CD14-positive monocyte (primary cell): ENCODE data around the gene KIAA0232. TPM values are rescaled to one million over a fixed set of nuclear protein-coding genes. Genes with fewer than 3 reads are reported as not detected.

Experiments used
- DNase-seq, 3 donors: peaks; one replicate each; pipeline ENCODE4 v3.0.0-alpha.2; 2011 to 2022
- H2AFZ ChIP-seq: 2 replicates; pipeline ENCODE4 v1.6.0; 2012; ENCODE audit warnings: mild to moderate bottlenecking, low read depth, low read length, inconsistent platforms; ENCODE audit not compliant: insufficient read depth, poor library complexity, severe bottlenecking
- H3K27ac ChIP-seq, 2 donors: 1 replicate in 1 of 2; 2 replicates in 1 of 2; pipeline ENCODE4 v1.5.1; 2012 to 2013; ENCODE audit warnings: low read length in 2 of 2, control low read depth in 1 of 2, inconsistent platforms in 1 of 2, low read depth in 1 of 2, mild to moderate bottlenecking in 1 of 2
- H3K27me3 ChIP-seq, 2 donors: one replicate each; pipeline versions ENCODE4 v1.6.0 to v1.6.1; 2011 to 2013; ENCODE audit warnings: low read length in 2 of 2; ENCODE audit not compliant: control insufficient read depth in 2 of 2, insufficient read depth in 2 of 2
- H3K36me3 ChIP-seq, 2 donors: replicated peaks in 1 of 2; 1 replicate in 1 of 2; 2 replicates in 1 of 2; pipeline versions ENCODE4 v1.5.1 to v1.6.1; 2012 to 2013; ENCODE audit warnings: low read length in 2 of 2, control low read depth in 1 of 2, inconsistent platforms in 1 of 2, mild to moderate bottlenecking in 1 of 2; ENCODE audit not compliant: insufficient read depth in 2 of 2, control insufficient read depth in 1 of 2
- H3K4me1 ChIP-seq, 2 donors: 1 replicate in 1 of 2; 2 replicates in 1 of 2; pipeline versions ENCODE4 v1.5.1 to v1.6.1; 2012 to 2013; ENCODE audit warnings: low read length in 2 of 2, control low read depth in 1 of 2, inconsistent platforms in 1 of 2, mild to moderate bottlenecking in 1 of 2, moderate library complexity in 1 of 2; ENCODE audit not compliant: insufficient read depth in 2 of 2, control insufficient read depth in 1 of 2
- H3K4me2 ChIP-seq: replicated peaks from 2 replicates; pipeline ENCODE3; 2012; ENCODE audit warnings: low read length, moderate library complexity, mild to moderate bottlenecking; ENCODE audit not compliant: poor library complexity, severe bottlenecking; ENCODE audit errors: extremely low read depth
- H3K4me3 ChIP-seq, 3 experiments: fragments of 200-600 bp in 1 of 3; sonication (generic) in 1 of 3; replicated peaks in 1 of 3; 1 replicate in 2 of 3; 2 replicates in 1 of 3; pipeline ENCODE4 v1.5.1; 2011 to 2013; ENCODE audit warnings: low read length in 3 of 3, mild to moderate bottlenecking in 3 of 3, control low read depth in 2 of 3, low read depth in 2 of 3, inconsistent platforms in 1 of 3, moderate library complexity in 1 of 3
- H3K79me2 ChIP-seq: 2 replicates; pipeline ENCODE4 v1.6.0; 2012; ENCODE audit warnings: mild to moderate bottlenecking, control low read depth, inconsistent platforms, low read length, moderate library complexity; ENCODE audit not compliant: insufficient read depth
- H3K9ac ChIP-seq: 2 replicates; pipeline ENCODE4 v1.6.0; 2017; ENCODE audit warnings: low read length, mild to moderate bottlenecking; ENCODE audit not compliant: insufficient read depth, poor library complexity, severe bottlenecking
- H3K9me3 ChIP-seq, 2 donors: replicated peaks in 1 of 2; 1 replicate in 1 of 2; 2 replicates in 1 of 2; pipeline versions ENCODE4 v1.5.1 to v1.6.1; 2012 to 2013; ENCODE audit warnings: low read length in 2 of 2, control low read depth in 1 of 2; ENCODE audit not compliant: control insufficient read depth in 1 of 2, insufficient read depth in 1 of 2
- H4K20me1 ChIP-seq: 2 replicates; pipeline ENCODE4 v1.6.0; 2012; ENCODE audit warnings: mild to moderate bottlenecking, low read length, control low read depth, moderate library complexity; ENCODE audit not compliant: insufficient read depth
- H3K27ac Mint-ChIP-seq, 7 donors: one replicate each; pipeline ENCODE4 v1.8.0; 2020; ENCODE audit warnings: mild to moderate bottlenecking in 7 of 7, mixed read lengths in 7 of 7, moderate library complexity in 6 of 7, inconsistent platforms in 2 of 7
- H3K27me3 Mint-ChIP-seq, 3 donors: one replicate each; pipeline ENCODE4 v1.8.0; 2021 to 2022; ENCODE audit warnings: low read depth in 3 of 3, mild to moderate bottlenecking in 3 of 3, mixed read lengths in 3 of 3, moderate library complexity in 3 of 3, inconsistent platforms in 1 of 3
- H3K36me3 Mint-ChIP-seq, 2 donors: one replicate each; pipeline ENCODE4 v1.8.0; 2020; ENCODE audit warnings: mixed read lengths in 2 of 2, inconsistent platforms in 1 of 2, mild to moderate bottlenecking in 1 of 2
- H3K4me1 Mint-ChIP-seq: one replicate; pipeline ENCODE4 v1.8.0; 2020; ENCODE audit warnings: mild to moderate bottlenecking, mixed read lengths
- H3K4me3 Mint-ChIP-seq, 2 donors: one replicate each; pipeline ENCODE4 v1.8.0; 2020; ENCODE audit warnings: mild to moderate bottlenecking in 2 of 2, mixed read lengths in 2 of 2, moderate library complexity in 1 of 2
- H3K9me3 Mint-ChIP-seq, 7 donors: one replicate each; pipeline ENCODE4 v1.8.0; 2020 to 2022; ENCODE audit warnings: mixed read lengths in 7 of 7, mild to moderate bottlenecking in 6 of 7, moderate library complexity in 6 of 7, inconsistent platforms in 2 of 7
- WGBS: methylation state at CpG from one replicate; pipeline ENCODE4 v1.1.5; 2013; ENCODE audit warnings: missing lambda C conversion rate; ENCODE audit not compliant: insufficient coverage; 5-methylcytosine and 5-hydroxymethylcytosine counted together
- intact Hi-C, 2 donors: fragments of 100-400 bp; cut with micrococcal nuclease; formaldehyde crosslinking; loops; one replicate each; pipeline versions ENCODE4 v1.15.0 to v1.15.1; 2023
- polyA plus RNA-seq, 3 donors: library from polyadenylated mRNA; depleted of rRNA in 1 of 3; unstranded in 2 of 3; stranded (reverse) in 1 of 3; fragments of 300-500 nt in 2 of 3; fragments of >200 nt in 1 of 3; fragmentation: Illumina TruSeq in 2 of 3; gene quantifications; 1 replicate in 2 of 3; 2 replicates in 1 of 3; pipeline ENCODE4 v1.2.3, GENCODE V29; 2012 to 2021
- TF ChIP-seq, protein P1 (sequence below): fragments of 200-600 bp; IDR thresholded peaks from one replicate; pipeline ENCODE4 v1.8.0; 2022; ENCODE audit warnings: antibody characterized with exemption, mild to moderate bottlenecking

Gene KIAA0232
- polyA plus RNA-seq, 3 donors: 12.3 to 27.3 (median 20.6) TPM

- peaks cover 0 to 6% (median 0%) of the 10 kb centered on the region in 3 donors for H3K27me3 Mint-ChIP-seq
- WGBS: 100% methylated on average over 4 of the region's 6 CpGs
These were observed 9.4 kb upstream of the KIAA0232 start for GRCh38 chr4:6773106-6773505.

GRCh38 chr4:6773616-6774540 is 8.6 kb upstream of the KIAA0232 start:
- TF ChIP-seq, protein P1, sequence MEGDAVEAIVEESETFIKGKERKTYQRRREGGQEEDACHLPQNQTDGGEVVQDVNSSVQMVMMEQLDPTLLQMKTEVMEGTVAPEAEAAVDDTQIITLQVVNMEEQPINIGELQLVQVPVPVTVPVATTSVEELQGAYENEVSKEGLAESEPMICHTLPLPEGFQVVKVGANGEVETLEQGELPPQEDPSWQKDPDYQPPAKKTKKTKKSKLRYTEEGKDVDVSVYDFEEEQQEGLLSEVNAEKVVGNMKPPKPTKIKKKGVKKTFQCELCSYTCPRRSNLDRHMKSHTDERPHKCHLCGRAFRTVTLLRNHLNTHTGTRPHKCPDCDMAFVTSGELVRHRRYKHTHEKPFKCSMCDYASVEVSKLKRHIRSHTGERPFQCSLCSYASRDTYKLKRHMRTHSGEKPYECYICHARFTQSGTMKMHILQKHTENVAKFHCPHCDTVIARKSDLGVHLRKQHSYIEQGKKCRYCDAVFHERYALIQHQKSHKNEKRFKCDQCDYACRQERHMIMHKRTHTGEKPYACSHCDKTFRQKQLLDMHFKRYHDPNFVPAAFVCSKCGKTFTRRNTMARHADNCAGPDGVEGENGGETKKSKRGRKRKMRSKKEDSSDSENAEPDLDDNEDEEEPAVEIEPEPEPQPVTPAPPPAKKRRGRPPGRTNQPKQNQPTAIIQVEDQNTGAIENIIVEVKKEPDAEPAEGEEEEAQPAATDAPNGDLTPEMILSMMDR: no peak
- Histone ChIP-seq H3K36me3 (no peaks in the 10 kb centered on the region), H4K20me1 (no peaks in the 10 kb centered on the region), H3K4me3 (peak overlapping the region in 1 of 3 experiments; percentile 1), H3K9ac (no peak overlapping the region), H2AFZ (no peak overlapping the region), H3K27ac (peak overlapping the region; percentile 15 to 45), H3K9me3 (no peaks in the 10 kb centered on the region), H3K4me2 (peak overlapping the region; percentile 25), H3K79me2 (no peaks in the 10 kb centered on the region), H3K27me3 (no peaks in the 10 kb centered on the region), H3K4me1 (peaks cover 43 to 53% of the 10 kb centered on the region in 2 donors)
- DNase-seq: peak; percentile 63 to 81 (median 65)
- peak overlapping the region in 1 of 2 donors; percentile 20 for H3K4me3 Mint-ChIP-seq
- peaks cover 0 to 9% (median 5%) of the 10 kb centered on the region in 7 donors for H3K9me3 Mint-ChIP-seq
- 60% methylated on average over 12 of the region's 16 CpGs for WGBS
- peaks cover 0 to 6% (median under 1%) of the 10 kb centered on the region in 3 donors for H3K27me3 Mint-ChIP-seq
- H3K27ac Mint-ChIP-seq: peak overlapping the region; percentile 62 to 92 (median 79)
- H3K4me1 Mint-ChIP-seq: peaks cover 50% of the 10 kb centered on the region
- no peaks in the 10 kb centered on the region for H3K36me3 Mint-ChIP-seq
- intact Hi-C loops: no loop called here

More at GRCh38 chr4:6773106-6773505, 9.4 kb upstream of the KIAA0232 start:
- Mint-ChIP-seq H3K4me3 (no peak overlapping the region), H3K9me3 (peaks cover 0 to 9% (median 5%) of the 10 kb centered on the region in 7 donors), H3K27ac (peak overlapping the region in 1 of 7 donors; percentile 50), H3K4me1 (peaks cover 51% of the 10 kb centered on the region), H3K36me3 (no peaks in the 10 kb centered on the region)
- Histone ChIP-seq H3K4me2 (no peak overlapping the region), H3K79me2 (no peaks in the 10 kb centered on the region), H3K36me3 (no peaks in the 10 kb centered on the region), H2AFZ (no peak overlapping the region), H3K9me3 (no peaks in the 10 kb centered on the region), H3K27ac (no peak overlapping the region), H3K9ac (no peak overlapping the region), H4K20me1 (no peaks in the 10 kb centered on the region), H3K27me3 (no peaks in the 10 kb centered on the region), H3K4me1 (peaks cover 47 to 53% of the 10 kb centered on the region in 2 donors), H3K4me3 (no peak overlapping the region)
- intact Hi-C loops: no loop called here
- no peak for DNase-seq
- TF ChIP-seq, protein P1: no peak
